KOPT-K1 (cell line): ENCODE measurements around the gene PLXNA2.

Experiments
- H3K27ac ChIP-seq: fragments of 200-600 bp; sonication (generic); 2 replicates; pipeline ENCODE4 v1.5.1; 2016; ENCODE audit warnings: antibody characterized with exemption, mild to moderate bottlenecking, low read depth, low read length; ENCODE audit not compliant: poor library complexity, severe bottlenecking
- H3K36me3 ChIP-seq: fragments of 200-600 bp; sonication (generic); 2 replicates; pipeline ENCODE4 v1.5.1; 2017; ENCODE audit warnings: antibody characterized with exemption, mild to moderate bottlenecking, low read length, moderate library complexity; ENCODE audit not compliant: insufficient read depth
- H3K9me3 ChIP-seq: fragments of 200-600 bp; sonication (generic); 2 replicates; pipeline ENCODE4 v1.5.1; 2017; ENCODE audit warnings: antibody characterized with exemption, low read length, mild to moderate bottlenecking; ENCODE audit not compliant: insufficient read depth, poor library complexity, severe bottlenecking

The PLXNA2 gene

DNA sequence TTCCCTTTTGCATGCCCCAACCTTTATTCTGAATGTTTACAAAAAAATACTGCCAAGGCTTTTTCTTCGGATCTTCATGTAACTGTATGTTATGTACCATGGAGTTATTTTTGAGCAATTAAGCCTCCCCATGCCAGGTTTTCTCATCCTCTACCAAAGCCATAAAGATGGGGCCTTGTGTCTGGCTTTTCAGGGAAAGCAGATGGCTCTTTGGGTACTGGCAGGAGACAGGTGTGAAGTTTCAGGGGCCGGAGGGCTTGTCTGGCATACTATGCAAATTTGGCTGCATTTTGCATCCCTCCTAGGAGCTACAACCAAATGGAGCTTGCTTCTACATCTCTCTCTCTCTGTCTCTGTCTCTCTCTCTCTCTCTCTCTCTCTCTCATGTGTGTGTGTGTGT, 28.1 kb upstream of the PLXNA2 start:
- no peaks in the 10 kb centered on the region for H3K36me3 ChIP-seq
- no peaks in the 10 kb centered on the region for H3K9me3 ChIP-seq
- H3K27ac ChIP-seq = no peak overlapping the region

DNA sequence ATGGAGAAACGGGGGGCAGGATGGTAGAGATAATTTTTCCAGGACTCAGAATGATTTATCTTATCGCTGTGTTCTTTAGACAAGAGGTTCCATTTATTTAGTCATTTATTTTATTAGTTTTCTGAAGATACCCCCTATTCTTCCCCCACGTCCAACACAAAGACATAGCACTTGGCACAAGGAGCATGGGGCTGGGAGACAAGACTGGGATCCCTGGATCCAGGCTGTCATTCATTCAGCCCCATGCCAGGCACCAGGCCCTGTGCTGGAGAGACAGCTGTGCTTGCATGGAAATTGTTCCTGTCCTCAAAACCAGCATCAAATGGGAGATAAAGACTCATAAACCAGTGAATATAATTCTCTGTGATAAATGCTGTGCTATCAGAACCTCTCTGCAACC, 27.1 kb upstream of the PLXNA2 start:
- H3K36me3 ChIP-seq = no peaks in the 10 kb centered on the region
- H3K9me3 ChIP-seq = no peaks in the 10 kb centered on the region
- no peak overlapping the region for H3K27ac ChIP-seq

DNA sequence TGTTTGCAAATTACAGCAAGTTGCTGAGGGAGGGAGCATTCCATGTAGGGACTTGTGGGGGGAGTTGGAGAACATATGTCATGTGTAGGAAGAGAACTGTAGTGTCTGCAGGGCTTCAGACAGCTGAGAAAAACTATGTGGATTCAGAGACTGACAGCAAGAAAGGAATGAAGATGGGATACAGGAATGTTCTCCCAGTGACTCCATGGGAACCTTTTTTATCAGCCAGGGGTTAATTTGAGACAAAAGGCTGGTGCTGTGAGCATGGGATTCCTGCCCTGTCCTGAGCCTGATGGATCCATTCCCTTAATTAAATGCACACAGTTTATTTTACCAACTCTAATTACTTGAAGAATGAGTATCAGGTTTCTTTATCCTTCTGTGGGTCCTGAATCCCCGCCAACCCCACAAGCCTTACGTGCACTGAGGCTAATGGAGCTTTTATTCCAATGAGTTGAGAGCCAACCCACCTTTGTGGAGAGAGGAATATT, 26.5 kb upstream of the PLXNA2 start:
- Histone ChIP-seq H3K9me3 (no peaks in the 10 kb centered on the region), H3K27ac (no peak overlapping the region), H3K36me3 (no peaks in the 10 kb centered on the region)

DNA sequence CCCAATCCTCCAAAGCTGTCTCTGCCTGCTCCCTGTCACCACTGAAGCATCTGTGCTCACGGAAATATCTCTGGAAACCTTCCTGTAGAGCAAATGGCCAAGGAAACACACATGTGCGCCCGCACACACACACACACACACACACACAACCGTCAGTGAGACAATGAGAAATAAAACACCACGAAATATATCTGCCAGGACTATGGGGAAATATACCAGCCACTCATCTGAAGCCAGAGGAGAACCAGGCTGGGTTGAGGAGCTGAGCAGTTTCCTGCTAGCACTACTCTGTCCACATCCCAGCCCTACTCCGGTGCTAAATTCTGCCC, 25.1 kb upstream of the PLXNA2 start:
- Histone ChIP-seq H3K9me3 (no peaks in the 10 kb centered on the region), H3K27ac (no peak overlapping the region), H3K36me3 (no peaks in the 10 kb centered on the region)

DNA sequence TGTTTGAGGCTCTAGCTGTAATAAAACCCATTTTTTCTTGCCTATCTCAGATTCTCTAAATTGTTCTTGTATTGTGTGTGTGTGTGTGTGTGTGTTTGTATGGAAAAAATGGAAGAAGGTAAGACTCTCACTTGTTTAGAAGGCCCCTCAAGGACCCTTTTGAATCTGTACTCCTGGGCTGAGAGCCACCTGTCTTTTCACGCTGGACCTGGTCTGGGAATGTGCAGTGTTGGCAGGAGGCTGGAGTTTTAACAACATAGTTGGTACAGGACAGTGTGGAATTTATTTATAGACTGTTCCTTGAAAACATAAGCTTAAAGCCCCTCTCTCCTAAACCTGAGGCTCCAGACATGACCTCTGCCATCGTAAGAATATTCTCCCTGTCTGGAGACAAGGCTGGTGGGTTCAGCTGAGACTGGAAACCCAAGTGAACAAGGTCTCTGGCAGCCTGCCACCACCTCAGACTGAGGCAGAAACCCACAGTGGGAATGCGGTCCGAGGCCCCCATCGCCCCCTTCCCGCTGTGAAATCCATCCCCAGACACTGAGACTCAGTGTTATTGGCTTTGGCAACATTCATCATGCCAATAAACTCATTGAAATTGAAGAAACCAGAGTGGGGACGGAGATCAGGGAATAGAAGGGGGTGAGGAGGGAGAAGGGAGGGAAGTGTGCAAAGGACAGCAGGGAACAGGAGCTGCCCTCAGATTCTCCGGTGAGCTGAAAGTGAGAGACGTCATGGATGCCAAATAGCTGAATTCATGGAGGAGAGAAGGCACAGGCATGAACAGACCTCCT, 24.6 kb upstream of the PLXNA2 start:
- no peaks in the 10 kb centered on the region for H3K36me3 ChIP-seq

DNA sequence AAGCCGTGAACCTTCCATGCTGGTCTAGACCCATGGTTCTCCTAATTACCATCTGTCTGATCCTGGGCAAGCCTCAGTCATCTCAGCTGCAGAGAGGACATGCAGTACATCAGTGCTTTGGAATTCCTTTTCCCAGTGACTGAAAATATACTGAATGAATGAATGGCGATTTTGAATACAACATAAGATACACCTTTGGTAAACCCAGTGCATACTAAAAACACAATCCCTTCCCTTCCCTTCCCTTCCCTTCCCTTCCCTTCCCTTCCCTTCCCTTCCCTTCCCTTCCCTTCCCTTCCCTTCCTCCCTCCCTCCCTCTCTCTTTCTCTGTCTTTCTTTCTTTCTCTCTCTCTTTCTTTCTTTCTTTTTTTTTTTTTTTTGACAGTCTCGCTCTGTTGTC, 21.3 kb upstream of the PLXNA2 start:
- Histone ChIP-seq H3K9me3 (peaks cover 1% of the 10 kb centered on the region), H3K27ac (no peak overlapping the region), H3K36me3 (no peaks in the 10 kb centered on the region)

More for the DNA sequence above, 24.6 kb upstream of the PLXNA2 start:
- Histone ChIP-seq H3K27ac (no peak overlapping the region), H3K9me3 (no peaks in the 10 kb centered on the region)

DNA sequence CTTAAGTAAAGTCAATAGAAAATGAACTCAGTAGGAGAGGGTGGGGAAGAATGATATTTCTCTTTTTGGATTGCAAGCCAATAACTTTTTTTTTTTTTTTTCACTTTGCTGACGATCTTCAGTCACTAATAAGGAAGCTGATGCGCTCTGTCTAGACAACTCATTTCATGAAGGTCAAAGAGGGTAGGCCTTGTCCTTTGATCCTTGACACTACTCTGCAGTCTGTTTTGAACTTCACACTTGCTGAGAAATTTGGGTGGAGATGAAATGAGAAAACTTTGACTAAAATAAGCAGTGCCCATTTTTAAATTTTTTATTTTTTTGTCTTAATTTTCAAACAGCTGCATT, 20.9 kb upstream of the PLXNA2 start:
- no peak overlapping the region for H3K27ac ChIP-seq
- peaks cover 6% of the 10 kb centered on the region for H3K9me3 ChIP-seq
- H3K36me3 ChIP-seq = no peaks in the 10 kb centered on the region

DNA sequence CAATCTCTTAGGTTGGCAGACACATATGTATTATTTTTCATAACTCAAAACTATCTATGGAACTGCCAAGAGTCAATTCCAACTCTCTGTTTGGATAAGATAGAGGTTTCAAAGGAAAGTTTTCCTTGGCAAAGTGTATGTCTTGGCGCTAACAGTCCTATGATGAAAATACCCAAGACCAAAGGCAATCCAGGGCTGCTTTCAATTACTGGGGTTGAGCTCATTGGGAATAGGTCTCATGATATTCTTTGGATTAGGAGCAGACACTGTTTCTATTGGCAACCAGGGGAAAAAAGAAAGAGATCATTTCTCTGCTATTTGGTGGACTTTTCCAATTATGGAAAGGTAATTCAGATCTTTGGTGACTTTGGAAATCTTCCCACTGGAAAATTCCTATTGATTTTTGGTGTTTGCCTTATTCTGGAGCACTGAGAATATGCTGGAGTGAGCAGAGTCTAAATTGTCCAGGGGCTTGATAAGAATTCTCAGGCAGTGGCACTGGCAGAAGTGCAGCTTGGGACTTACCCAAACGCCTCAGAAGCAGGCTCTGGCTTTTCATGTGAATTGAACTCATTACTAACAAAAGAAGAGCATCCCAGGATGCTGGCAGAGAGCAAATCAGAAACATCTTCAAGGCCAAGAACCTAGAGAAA, 20.4 kb upstream of the PLXNA2 start:
- no peak overlapping the region for H3K27ac ChIP-seq
- no peaks in the 10 kb centered on the region for H3K36me3 ChIP-seq
- H3K9me3 ChIP-seq = peaks cover 6% of the 10 kb centered on the region

DNA sequence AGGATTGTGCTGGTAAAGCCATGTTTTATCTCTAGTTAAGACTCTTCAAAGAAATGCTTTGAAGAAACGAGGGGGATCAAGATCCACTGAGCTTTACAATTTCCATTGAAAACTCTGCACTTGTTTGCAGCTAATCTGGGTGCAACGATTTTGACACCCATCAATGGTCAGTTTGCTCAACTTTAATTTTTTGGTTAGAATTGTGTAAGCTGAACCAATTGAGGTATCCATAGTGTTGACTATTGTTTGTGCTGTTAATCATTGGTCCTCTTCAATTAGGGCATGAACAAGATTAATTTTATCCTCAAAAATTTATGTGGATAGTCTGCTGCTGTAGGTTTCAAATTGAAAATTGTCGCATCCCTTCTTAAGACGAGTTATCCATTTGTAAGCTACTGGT, 17.7 kb upstream of the PLXNA2 start:
- Histone ChIP-seq H3K27ac (no peak overlapping the region), H3K36me3 (no peaks in the 10 kb centered on the region), H3K9me3 (peaks cover 6% of the 10 kb centered on the region)

DNA sequence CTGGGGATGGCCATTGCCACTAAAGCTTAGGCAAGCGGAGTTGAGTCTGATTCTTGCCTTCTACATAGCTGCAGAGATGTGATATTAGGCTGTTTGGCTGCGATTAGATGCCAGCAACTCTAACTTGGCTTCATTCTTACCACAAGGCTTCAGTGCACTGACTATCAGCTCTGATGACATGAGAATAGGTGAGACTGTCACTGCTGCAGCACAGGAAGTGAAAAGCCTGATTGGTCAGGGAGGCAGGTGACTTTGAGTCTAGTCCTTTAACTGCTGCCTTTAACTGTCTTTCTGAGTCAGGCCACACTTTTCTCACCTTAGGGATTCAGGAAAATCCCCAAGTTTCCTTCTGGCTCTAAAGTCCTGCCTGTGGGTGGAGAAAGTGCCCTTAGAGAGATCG, 14.1 kb upstream of the PLXNA2 start:
- Histone ChIP-seq H3K9me3 (peaks cover 6% of the 10 kb centered on the region), H3K36me3 (no peaks in the 10 kb centered on the region), H3K27ac (no peak overlapping the region)

DNA sequence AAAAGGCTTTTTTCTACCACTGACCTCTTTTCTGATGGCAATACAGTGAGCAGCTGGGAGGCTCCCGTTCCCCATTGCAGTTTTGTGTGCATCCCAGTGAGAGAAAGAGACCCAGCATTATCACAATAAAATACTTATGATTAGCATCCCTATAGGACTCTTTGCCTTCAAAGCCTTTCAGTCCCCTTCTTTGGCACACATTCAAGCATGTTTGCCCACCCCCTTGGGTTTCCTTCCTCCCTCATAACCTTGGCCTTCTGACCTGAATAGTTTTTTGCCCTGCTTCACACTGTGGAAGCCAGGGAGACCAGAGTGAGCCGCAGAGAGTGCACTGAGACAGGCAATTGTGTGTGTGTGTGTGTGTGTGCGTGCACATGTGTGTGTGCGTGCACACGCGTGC, 13.2 kb upstream of the PLXNA2 start:
- Histone ChIP-seq H3K9me3 (peaks cover 6% of the 10 kb centered on the region), H3K27ac (no peak overlapping the region), H3K36me3 (no peaks in the 10 kb centered on the region)

DNA sequence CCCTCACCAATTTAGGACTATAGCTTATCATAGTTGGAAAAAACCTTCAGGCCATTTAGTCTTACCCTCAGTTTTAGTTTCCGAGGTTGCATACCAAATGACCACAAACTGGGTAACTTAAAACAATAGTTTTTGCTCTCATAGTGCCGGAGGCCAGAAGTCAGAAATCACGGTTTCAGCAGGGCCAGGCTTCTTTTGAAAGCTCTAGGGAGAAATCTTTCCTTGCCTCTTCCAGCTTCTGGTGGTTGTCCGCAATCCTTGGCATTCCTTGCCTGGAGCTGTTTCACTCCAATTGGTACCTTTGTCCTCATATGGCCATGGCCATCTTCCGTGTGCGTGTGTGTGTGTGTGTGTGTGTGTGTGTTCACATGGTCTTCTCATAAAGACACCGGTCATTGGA, 12.4 kb upstream of the PLXNA2 start:
- H3K27ac ChIP-seq = no peak overlapping the region
- no peaks in the 10 kb centered on the region for H3K36me3 ChIP-seq
- peaks cover 6% of the 10 kb centered on the region for H3K9me3 ChIP-seq

DNA sequence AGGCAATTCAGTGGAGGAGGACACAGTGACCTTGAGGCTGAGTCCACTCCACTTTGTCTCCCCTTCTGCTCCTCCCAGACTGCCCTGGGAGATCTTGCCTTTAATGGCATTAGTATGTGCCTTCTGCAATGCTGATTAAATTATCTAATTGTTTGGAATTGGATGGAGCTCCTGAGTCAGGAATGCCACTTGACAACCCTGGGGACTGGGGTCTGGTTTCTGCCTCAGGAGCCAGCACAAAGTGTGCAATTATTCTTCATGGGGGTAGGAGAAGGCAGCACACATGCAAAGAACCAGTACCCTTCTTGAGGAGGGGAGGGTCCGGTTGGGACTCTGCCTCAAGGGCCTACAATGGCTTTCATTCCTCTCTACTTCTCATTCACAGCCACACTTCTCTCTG, 11.9 kb upstream of the PLXNA2 start:
- Histone ChIP-seq H3K36me3 (no peaks in the 10 kb centered on the region), H3K9me3 (peaks cover 6% of the 10 kb centered on the region), H3K27ac (no peak overlapping the region)

DNA sequence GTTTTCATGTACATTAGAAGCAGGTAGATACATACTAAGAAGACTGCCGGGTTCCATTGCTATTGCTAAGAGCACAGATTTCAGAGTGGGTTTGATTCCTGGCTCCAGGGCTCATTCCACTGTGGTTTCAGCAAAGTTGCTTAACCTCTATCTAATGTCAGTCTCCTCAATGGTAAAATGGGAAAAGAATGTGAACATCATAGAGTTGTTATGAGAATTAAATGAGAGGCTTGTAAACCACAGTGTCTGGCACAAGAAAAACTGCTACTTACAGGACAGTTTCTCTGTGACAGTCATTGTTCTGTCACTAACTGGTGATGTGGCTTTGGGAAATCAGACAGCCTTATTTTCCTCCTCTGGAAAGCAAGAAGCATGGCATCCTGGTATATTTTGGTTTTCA, 10.7 kb upstream of the PLXNA2 start:
- no peaks in the 10 kb centered on the region for H3K36me3 ChIP-seq
- no peaks in the 10 kb centered on the region for H3K9me3 ChIP-seq
- H3K27ac ChIP-seq = no peak overlapping the region

DNA sequence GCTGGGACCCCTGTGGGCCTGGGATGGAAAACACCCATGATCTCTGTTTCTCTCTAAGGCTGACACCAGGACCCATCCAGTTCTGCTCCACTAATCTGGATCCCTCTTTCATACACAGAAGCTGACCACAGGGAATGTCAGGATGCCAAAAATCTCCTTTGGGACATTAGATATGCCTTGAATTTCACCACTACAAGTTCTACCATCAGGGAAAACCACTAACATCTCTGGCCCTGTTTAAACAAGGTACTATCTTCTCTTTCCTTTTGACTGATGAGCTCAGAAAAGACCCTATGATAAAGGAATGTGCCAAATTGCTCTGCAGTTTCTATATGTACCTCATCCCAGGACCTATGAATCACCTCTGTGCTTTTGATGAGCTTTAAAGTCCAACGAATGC, 10.2 kb upstream of the PLXNA2 start:
- Histone ChIP-seq H3K27ac (no peak overlapping the region), H3K9me3 (no peaks in the 10 kb centered on the region)

More for the DNA sequence above, 10.2 kb upstream of the PLXNA2 start:
- H3K36me3 ChIP-seq = no peaks in the 10 kb centered on the region
